K562 (cell line): Measurements from ENCODE around the gene P4HB. TPM values are rescaled to one million over a fixed set of nuclear protein-coding genes. Genes with fewer than 3 reads are reported as not detected.

Experiments
- ATAC-seq: fragments of 200-7000 bp; cut with Tn5 transposase; 3 replicates; pipeline ENCODE4 v1.9.1; 2020; ENCODE audit warnings: moderate library complexity
- BruUV-seq: library from RNA; stranded (reverse); fragments of 400-500 nt; replicated peaks from 2 replicates; lab custom pipeline; 2021; lab: Mats Ljungman, UMichigan
- CTCF ChIA-PET: fragments of 300-600 bp; formaldehyde crosslinking; extraction: SDS; loops from one replicate; lab custom pipeline; 2021; ENCODE audit warnings: low intra/inter-chr PET ratio; lab: Yijun Ruan, JAX
- POLR2A ChIA-PET: fragments of 300-600, 350-650 bp; sonication (Branson Sonifier 250); formaldehyde crosslinking; extraction: SDS; loops from one replicate; lab custom pipeline; 2021; ENCODE audit warnings: antibody characterized with exemption, inconsistent platforms; lab: Yijun Ruan, JAX
- DNase-seq, 4 experiments: peaks; one replicate each; pipeline versions ENCODE4 v3.0.0 to v3.0.0-alpha.2; 2011 to 2018; ENCODE audit warnings: low spot score in 3 of 4, mixed read lengths in 3 of 4; ENCODE audit errors: extremely low read depth in 1 of 4
- FAIRE-seq: peaks from 2 replicates; lab custom pipeline; 2011; peaks lifted over from hg19 to GRCh38; lab: Jason Lieb, UNC
- H2AFZ ChIP-seq: 2 replicates; pipeline ENCODE4 v1.6.0; 2011; ENCODE audit warnings: low read depth, low read length, control low read depth, inconsistent platforms
- H3K27ac ChIP-seq: fragments of 200-600 bp; 3 replicates; pipeline ENCODE4 v1.8.0; 2011; ENCODE audit warnings: low read depth, mild to moderate bottlenecking, control low read depth, inconsistent platforms, low read length, moderate library complexity, mixed read lengths; ENCODE audit errors: extremely low read depth
- H3K27me3 ChIP-seq, 2 experiments: fragments of 300-600 bp in 1 of 2; 2 replicates in 1 of 2; 3 replicates in 1 of 2; pipeline versions ENCODE4 v1.6.0 to v1.8.0; 2011; ENCODE audit warnings: inconsistent platforms in 2 of 2, low read length in 2 of 2, mild to moderate bottlenecking in 1 of 2, mixed read lengths in 1 of 2, moderate library complexity in 1 of 2; ENCODE audit not compliant: control insufficient read depth in 2 of 2, insufficient read depth in 2 of 2
- H3K36me3 ChIP-seq: fragments of 300-600 bp; 3 replicates; pipeline ENCODE4 v1.8.0; 2011; ENCODE audit warnings: mild to moderate bottlenecking, low read length, inconsistent platforms; ENCODE audit not compliant: control insufficient read depth, insufficient read depth
- H3K4me1 ChIP-seq, 2 experiments: fragments of 200-600 bp in 1 of 2; replicated peaks in 1 of 2; 2 replicates in 1 of 2; 3 replicates in 1 of 2; pipeline versions ENCODE4 v1.5.1 to v1.8.0; 2011; ENCODE audit warnings: inconsistent platforms in 2 of 2, low read length in 2 of 2, mild to moderate bottlenecking in 1 of 2, mixed read lengths in 1 of 2, moderate library complexity in 1 of 2; ENCODE audit not compliant: control insufficient read depth in 2 of 2, insufficient read depth in 2 of 2
- H3K4me2 ChIP-seq: 2 replicates; pipeline ENCODE4 v1.6.1; 2011; ENCODE audit warnings: low read length, control low read depth, inconsistent platforms, mixed read lengths; ENCODE audit not compliant: insufficient read depth
- H3K4me3 ChIP-seq: fragments of 200-600 bp; sonication (generic), shearing (Covaris generic); 2 replicates; pipeline ENCODE4 v1.5.1; 2016; ENCODE audit warnings: control low read depth, inconsistent platforms
- H3K79me2 ChIP-seq: fragments of 200-600 bp; 3 replicates; pipeline ENCODE4 v1.8.0; 2011; ENCODE audit warnings: low read length, inconsistent platforms; ENCODE audit not compliant: control insufficient read depth, insufficient read depth
- H3K9ac ChIP-seq, 2 experiments: 2 replicates each; pipeline versions ENCODE4 v1.6.0 to v1.6.1; 2011; ENCODE audit warnings: low read depth in 2 of 2, low read length in 2 of 2, control low read depth in 1 of 2, inconsistent platforms in 1 of 2, mild to moderate bottlenecking in 1 of 2, mixed read lengths in 1 of 2; ENCODE audit not compliant: insufficient read depth in 1 of 2
- H3K9me1 ChIP-seq: one replicate; pipeline ENCODE4 v1.6.0; 2011; ENCODE audit warnings: inconsistent platforms, mild to moderate bottlenecking, low read length, moderate library complexity; ENCODE audit not compliant: control insufficient read depth, insufficient read depth
- H3K9me3 ChIP-seq: replicated peaks from 2 replicates; pipeline ENCODE4 v1.5.1; 2011; ENCODE audit warnings: low read depth, low read length, inconsistent platforms; ENCODE audit not compliant: control insufficient read depth, insufficient read depth
- H4K20me1 ChIP-seq: replicated peaks from 2 replicates; pipeline ENCODE4 v1.6.1; 2011; ENCODE audit warnings: low read length, inconsistent platforms, mixed read lengths; ENCODE audit not compliant: control insufficient read depth, insufficient read depth
- E2F8 ChIP-seq: fragments of 450-650 bp; IDR thresholded peaks from 2 replicates; pipeline ENCODE4 v1.7.1; 2018; ENCODE audit warnings: mild to moderate bottlenecking, low read depth; ENCODE audit not compliant: partially characterized antibody
- E4F1 ChIP-seq: fragments of 250-450 bp; sonication (Bioruptor Pico); IDR thresholded peaks from 2 replicates; pipeline ENCODE4 v1.5.0; 2021; ENCODE audit warnings: mild to moderate bottlenecking, borderline replicate concordance
- MBD2 ChIP-seq: sonication (generic); IDR thresholded peaks from 2 replicates; pipeline ENCODE4 v1.6.1; 2016; ENCODE audit warnings: low read depth, borderline replicate concordance
- MYC ChIP-seq, 2 experiments: fragments of 250-450 bp in 1 of 2; sonication (Bioruptor Pico) in 1 of 2; IDR thresholded peaks; 2 replicates each; pipeline versions ENCODE4 v1.5.1 to v1.6.1; 2012 to 2021; ENCODE audit warnings: low read depth in 2 of 2, borderline replicate concordance in 1 of 2, improper control_type of control experiment in 1 of 2, low read length in 1 of 2, mild to moderate bottlenecking in 1 of 2, moderate library complexity in 1 of 2
- PATZ1 ChIP-seq: fragments of 250-450 bp; sonication (Bioruptor Pico); IDR thresholded peaks from 2 replicates; pipeline ENCODE4 v1.5.0; 2020; ENCODE audit warnings: mild to moderate bottlenecking, borderline replicate concordance
- PHTF2 ChIP-seq: fragments of 250-450 bp; sonication (Bioruptor Pico); IDR thresholded peaks from 2 replicates; pipeline ENCODE4 v1.5.0; 2021; ENCODE audit warnings: mild to moderate bottlenecking
- POLR2B ChIP-seq: fragments of 450-650 bp; IDR thresholded peaks from 2 replicates; pipeline ENCODE4 v1.6.1; 2018; ENCODE audit warnings: low read depth; ENCODE audit not compliant: partially characterized antibody
- ZBTB9 ChIP-seq: fragments of 450-650 bp; formaldehyde crosslinking; IDR thresholded peaks from 2 replicates; pipeline ENCODE4 v1.4.0; 2020; ENCODE audit warnings: mild to moderate bottlenecking, moderate library complexity
- ZNF134 ChIP-seq: fragments of 250-450 bp; sonication (Bioruptor Pico); conservative IDR thresholded peaks from 2 replicates; pipeline ENCODE4 v1.4.0; 2020
- ZNF445 ChIP-seq: fragments of 250-450 bp; sonication (Bioruptor Pico); IDR thresholded peaks from 2 replicates; pipeline ENCODE4 v1.4.0; 2020; ENCODE audit warnings: low read depth, mild to moderate bottlenecking, moderate library complexity
- WGBS: fragments of 100-300 bp; shearing (Covaris generic); methylation state at CpG from one replicate; pipeline ENCODE4 v1.1.6; 2016; ENCODE audit warnings: low coverage, mixed read lengths; ENCODE audit not compliant: insufficient coverage; ENCODE audit errors: missing lambda C conversion rate; 5-methylcytosine and 5-hydroxymethylcytosine counted together
- in situ Hi-C: fragments of 300-500 bp; cut with MboI; formaldehyde crosslinking; loops from 4 replicates; pipeline ENCODE4 v1.15.0; 2018; ENCODE audit warnings: inconsistent platforms, mixed read lengths
- intact Hi-C: fragments of 100-400 bp; cut with micrococcal nuclease; formaldehyde crosslinking; loops from 2 replicates; pipeline ENCODE4 v1.14.2; 2022
- polyA plus RNA-seq, 8 experiments: library from polyadenylated mRNA; depleted of rRNA in 4 of 8; stranded (reverse) in 5 of 8; unstranded in 3 of 8; fragments of >200 nt; fragmentation: Nextera tagmentation in 2 of 8; fragmentation: Illumina TruSeq in 1 of 8; extraction: Ambion mirVana in 2 of 8; extraction: Trizol in 1 of 8; gene quantifications; 2 replicates each; pipeline versions ENCODE4 v1.2.1 to v1.2.3, GENCODE V29; 2011 to 2014; ENCODE audit warnings: inconsistent platforms in 1 of 8, missing spikeins in 1 of 8
- total RNA-seq, 7 experiments: library from RNA; depleted of rRNA in 6 of 7; stranded (reverse); fragments of >200 nt in 6 of 7; fragmentation: Illumina TruSeq in 2 of 7; extraction: Trizol in 2 of 7; gene quantifications; 2 replicates each; pipeline versions ENCODE4 v1.2.1 to v1.2.3, GENCODE V29; 2011 to 2021; ENCODE audit warnings: low replicate concordance in 1 of 7

Gene P4HB
- total and polyA plus RNA-seq, 9 of the 15 experiments (the other 6 are each of a cell fraction or from before 2014, with no cell fraction given): 4.4 to 645 (median 325) TPM

DNA sequence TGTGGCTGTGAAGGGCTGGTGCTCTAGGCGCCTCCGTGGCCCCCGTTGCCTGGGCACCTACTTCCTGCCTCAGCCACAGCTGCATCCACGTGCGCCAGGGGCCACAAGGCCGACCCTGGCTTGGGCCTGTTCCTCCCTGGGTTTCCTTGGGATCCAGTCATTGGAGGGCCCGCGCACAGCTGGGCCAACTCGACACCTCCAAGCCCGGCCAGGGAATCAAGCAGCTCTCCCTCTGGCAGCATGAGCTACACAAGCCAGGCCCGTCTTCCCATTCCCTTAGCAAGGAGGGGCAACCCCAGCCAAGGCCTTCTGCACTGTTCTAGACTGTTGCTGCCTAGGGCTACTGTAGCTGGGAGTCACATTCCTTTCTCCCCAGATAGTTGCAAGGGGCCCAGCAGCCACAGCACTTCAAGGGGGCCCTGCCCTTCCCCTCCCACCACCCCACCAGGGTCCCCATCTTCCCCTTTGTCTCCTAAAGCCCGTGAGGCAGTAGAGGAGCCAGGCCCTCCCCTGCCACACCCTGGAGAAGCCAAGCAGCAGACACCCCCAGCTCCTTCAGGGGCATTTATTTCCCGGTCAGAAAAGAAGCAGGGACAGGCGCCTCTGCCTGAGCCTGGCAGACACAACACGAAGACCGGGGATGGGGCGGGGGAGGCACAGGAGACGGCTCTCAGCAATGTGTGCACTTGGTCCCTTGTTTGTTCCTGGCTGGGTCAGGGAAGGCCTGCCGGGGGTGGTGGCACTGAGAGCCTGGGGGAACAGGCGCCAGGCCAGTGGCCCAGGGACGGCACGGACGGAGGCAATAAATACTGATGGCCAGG is 7.0 kb upstream of the P4HB start:
- ATAC-seq (peak; percentile 13), FAIRE-seq (peak; percentile 48), DNase-seq (peak in 1 of 4 experiments; percentile 68)
- WGBS: 48% methylated on average over 19 of the region's 23 CpGs
- Histone ChIP-seq H3K36me3 (peaks cover 65% of the 10 kb centered on the region), H3K9me1 (no peaks in the 10 kb centered on the region), H4K20me1 (peaks cover 41% of the 10 kb centered on the region), H2AFZ (no peak overlapping the region), H3K4me3 (no peak overlapping the region), H3K79me2 (peaks cover 68% of the 10 kb centered on the region), H3K27me3 (no peaks in the 10 kb centered on the region), H3K27ac (peak overlapping the region; percentile 93; the same call in 1 of the 3 replicates), H3K9me3 (no peaks in the 10 kb centered on the region), H3K4me1 (peaks cover 35 to 84% of the 10 kb centered on the region in 2 experiments), H3K9ac (peak overlapping the region; percentile 44 to 91; a peak in 3 of 4 replicates), H3K4me2 (no peak overlapping the region)
- CTCF ChIA-PET: no interaction called here
- BruUV-seq: no TSS peak
- POLR2A ChIA-PET: interaction anchor here (0.7 to 1.9 kb wide), 11 partner anchors 12 to 152 kb away, joined by 3 to 8 read pairs (median 3); no protein-coding TSS in a partner anchor
- intact Hi-C loops: no loop called here
- in situ Hi-C loops: no loop called here
- TF ChIP-seq PATZ1 (CRISPR knock-in tag) (0 out of 2 replicates have a peak, but pooled peaks have one; percentile 62), POLR2B (peak; percentile 78), MYC (IDR thresholded peaks at IDR 0.05; ENCODE audit: low read depth, low read length) (no peak; the same call in 1 of the 2 replicates), MYC (CRISPR knock-in tag; IDR thresholded peaks at IDR 0.05; ENCODE audit: borderline replicate concordance, low read depth) (0 out of 2 replicates have a peak, but pooled peaks have one; percentile 41), ZBTB9 (CRISPR knock-in tag) (peak; percentile 83), ZNF445 (peak; percentile 22; the same call in 1 of the 2 replicates), PHTF2 (peak; percentile 48; the same call in 1 of the 2 replicates), ZNF134 (CRISPR knock-in tag) (0 out of 2 replicates have a peak, but pooled peaks have one; percentile 30), E4F1 (CRISPR knock-in tag) (peak; percentile 75), MBD2 (no peak; the same call in 1 of the 2 replicates), E2F8 (no peak)
